ENCODE data around the gene RFX6.

The RFX6 gene

DNA sequence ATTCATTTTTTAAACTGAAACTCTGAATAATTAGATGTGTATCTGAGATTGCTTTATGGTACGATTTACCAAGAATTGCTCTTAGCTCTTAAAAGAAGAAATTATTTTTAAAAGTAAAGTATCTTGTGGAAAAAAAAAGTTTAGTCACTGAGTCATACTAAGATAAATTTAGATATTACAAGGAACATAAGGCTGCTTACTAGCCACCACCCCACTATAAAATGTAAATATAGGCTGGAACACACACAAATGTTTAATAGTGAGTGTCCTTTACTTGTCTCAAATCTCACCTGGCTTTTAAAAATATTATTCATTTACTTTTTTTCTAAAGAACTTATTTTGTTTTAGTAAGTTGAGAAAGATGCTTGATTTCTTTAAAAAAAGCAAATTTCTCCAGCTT lies 17.6 kb downstream of the RFX6 start:
- TF ChIP-seq, protein P1, sequence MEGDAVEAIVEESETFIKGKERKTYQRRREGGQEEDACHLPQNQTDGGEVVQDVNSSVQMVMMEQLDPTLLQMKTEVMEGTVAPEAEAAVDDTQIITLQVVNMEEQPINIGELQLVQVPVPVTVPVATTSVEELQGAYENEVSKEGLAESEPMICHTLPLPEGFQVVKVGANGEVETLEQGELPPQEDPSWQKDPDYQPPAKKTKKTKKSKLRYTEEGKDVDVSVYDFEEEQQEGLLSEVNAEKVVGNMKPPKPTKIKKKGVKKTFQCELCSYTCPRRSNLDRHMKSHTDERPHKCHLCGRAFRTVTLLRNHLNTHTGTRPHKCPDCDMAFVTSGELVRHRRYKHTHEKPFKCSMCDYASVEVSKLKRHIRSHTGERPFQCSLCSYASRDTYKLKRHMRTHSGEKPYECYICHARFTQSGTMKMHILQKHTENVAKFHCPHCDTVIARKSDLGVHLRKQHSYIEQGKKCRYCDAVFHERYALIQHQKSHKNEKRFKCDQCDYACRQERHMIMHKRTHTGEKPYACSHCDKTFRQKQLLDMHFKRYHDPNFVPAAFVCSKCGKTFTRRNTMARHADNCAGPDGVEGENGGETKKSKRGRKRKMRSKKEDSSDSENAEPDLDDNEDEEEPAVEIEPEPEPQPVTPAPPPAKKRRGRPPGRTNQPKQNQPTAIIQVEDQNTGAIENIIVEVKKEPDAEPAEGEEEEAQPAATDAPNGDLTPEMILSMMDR (IDR thresholded peaks at IDR 0.05; ENCODE audit: low read depth, low read length) = no peak
- DNase-seq (ENCODE audit: low read depth in 2 of 2) = no peak
- no peak overlapping the region for H3K4me3 ChIP-seq (replicated peaks in 1 of 2; ENCODE audit: low read depth in 2 of 2, low read length in 2 of 2)

DNA sequence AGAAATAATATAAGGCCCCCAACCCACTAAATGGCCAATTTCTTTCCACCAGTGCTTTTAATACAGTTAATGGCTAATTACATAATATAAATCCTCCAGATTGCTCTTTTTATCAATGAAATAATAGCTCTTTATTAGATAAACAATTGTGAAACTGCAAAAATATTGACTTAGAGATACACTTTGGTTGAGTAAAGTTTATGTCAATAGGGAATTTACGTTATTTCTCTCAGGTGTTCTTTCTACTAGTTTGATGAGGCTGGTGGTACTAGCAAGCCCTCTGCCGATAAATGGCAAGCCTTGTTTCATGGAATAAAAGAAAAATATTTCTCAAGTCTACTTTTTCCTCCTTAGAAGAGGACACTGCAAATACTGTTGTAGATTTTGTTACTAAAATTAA lies 18.9 kb downstream of the RFX6 start:
- DNase-seq (ENCODE audit: low read depth in 2 of 2) = no peak
- TF ChIP-seq, protein P1 (IDR thresholded peaks at IDR 0.05; ENCODE audit: low read depth, low read length) = no peak
- no peak overlapping the region for H3K4me3 ChIP-seq (replicated peaks in 1 of 2; ENCODE audit: low read depth in 2 of 2, low read length in 2 of 2)

DNA sequence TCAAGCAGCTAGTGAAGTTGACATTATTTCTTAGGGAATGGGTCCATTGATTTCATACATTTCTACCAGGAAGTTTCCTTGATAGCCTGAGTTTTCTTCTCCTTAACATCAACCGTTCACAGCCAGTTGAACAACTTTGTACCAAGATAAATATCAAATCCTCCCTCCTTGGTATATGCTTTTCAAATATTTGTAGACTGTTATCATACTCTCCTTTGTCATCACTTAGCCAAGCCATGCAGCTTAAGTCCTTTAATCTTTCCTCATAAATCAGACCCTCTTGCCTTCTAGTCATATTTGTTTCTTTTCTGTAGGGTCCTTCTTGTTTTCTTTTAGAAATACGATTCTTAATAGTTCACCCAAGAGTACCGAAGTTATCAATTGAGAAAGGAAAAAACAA lies 25.6 kb downstream of the RFX6 start:
- no peak for DNase-seq (ENCODE audit: low read depth in 2 of 2)
- TF ChIP-seq, protein P1 (IDR thresholded peaks at IDR 0.05; ENCODE audit: low read depth, low read length) = no peak
- H3K4me3 ChIP-seq (replicated peaks in 1 of 2; ENCODE audit: low read depth in 2 of 2, low read length in 2 of 2) = no peak overlapping the region

DNA sequence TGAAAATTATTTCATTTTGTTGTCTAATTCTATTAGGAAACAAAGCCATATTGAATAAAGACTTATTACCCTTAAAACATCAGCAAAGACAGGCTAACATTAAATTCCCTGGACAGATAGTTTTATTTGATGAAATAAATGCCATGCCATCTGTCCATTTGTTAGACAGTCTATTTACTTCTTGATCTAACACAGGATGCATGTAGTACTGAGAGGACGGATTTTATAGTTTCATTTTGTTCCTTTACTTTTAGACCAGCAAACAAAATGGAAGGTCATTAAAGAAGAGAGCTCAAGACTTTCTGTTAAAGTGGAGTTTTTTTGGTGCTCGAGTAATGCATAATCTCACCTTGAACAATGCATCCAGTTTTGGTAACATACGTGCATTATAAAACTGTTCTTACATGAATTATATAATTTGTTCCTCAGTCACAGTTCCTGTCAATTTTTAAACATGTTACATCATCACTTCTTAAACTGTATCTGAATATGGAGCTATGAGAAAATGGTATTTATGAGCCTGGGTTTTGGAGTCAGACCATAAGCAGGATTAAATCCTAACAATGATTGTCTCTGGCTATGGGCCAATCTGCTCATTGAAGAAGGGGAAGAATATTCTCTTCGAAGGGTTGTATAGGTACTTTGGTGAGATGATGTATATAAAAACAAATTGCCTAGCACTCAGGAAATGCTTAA lies 46.0 kb downstream of the RFX6 start:
- no peak for DNase-seq (ENCODE audit: low read depth in 2 of 2)
- H3K4me3 ChIP-seq (replicated peaks in 1 of 2; ENCODE audit: low read depth in 2 of 2, low read length in 2 of 2) = no peak overlapping the region

DNA sequence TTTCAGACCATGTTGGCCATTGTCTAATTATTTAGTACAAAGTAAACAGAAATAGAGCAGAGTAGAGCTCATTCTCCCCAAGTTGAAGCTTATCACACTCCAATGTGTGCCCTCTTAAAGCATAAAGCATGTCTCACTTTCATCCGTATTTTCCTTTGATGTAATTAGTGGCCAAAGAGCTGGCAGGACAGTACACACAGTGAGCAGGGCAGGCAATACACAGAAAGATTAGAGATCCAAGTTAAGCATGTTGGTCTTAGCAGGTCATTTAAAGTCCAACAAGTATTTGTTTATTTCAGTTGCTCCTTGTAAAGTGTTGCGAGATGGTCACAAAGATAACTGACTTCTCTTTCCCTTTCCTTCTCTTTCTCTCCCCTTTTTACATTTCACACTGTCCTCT lies 47.2 kb downstream of the RFX6 start:
- no peak overlapping the region for H3K4me3 ChIP-seq (replicated peaks in 1 of 2; ENCODE audit: low read depth in 2 of 2, low read length in 2 of 2)
- no peak for DNase-seq (ENCODE audit: low read depth in 2 of 2)
- TF ChIP-seq, protein P1 (IDR thresholded peaks at IDR 0.05; ENCODE audit: low read depth, low read length) = no peak

More for the DNA sequence above, 46.0 kb downstream of the RFX6 start:
- TF ChIP-seq, protein P1 (IDR thresholded peaks at IDR 0.05; ENCODE audit: low read depth, low read length) = no peak

DNA sequence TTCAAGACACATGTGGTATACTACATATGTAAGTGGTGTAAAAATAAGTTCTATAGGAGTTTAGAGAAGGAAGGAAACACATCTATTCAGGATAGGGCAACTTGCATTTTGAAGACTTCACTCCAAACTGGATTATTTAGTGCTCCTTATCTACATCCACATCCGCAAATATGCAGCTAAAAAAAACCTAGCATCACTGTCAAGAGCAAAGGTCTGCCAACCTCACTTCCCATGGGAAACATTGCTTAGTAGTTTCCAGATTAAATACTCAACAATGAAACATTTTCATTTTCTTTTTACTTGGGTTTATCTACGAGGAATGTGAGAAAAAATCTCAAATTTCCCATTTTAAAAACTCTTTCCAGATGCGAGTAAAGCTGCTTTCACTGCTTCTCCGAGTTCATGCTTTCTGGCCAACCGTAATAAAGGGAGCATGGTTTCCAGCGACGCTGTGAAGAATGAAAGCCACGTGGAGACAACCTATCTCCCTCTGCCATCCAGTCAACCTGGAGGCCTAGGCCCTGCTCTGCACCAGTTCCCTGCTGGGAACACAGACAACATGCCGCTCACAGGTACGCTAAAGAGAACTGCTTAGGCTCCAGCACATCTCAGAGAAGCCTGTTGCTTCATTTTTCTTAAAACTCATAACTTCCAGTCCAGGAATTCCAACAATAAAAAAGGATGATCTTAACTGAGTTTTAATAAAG lies 48.2 kb downstream of the RFX6 start:
- no peak overlapping the region for H3K4me3 ChIP-seq (replicated peaks in 1 of 2; ENCODE audit: low read depth in 2 of 2, low read length in 2 of 2)
- TF ChIP-seq, protein P1 (IDR thresholded peaks at IDR 0.05; ENCODE audit: low read depth, low read length) = no peak
- peak in 1 of 2 donors; percentile 3 for DNase-seq (ENCODE audit: low read depth in 2 of 2)
